ENCODE measurements around the gene VWC2.

- TF ChIP-seq, protein P1, sequence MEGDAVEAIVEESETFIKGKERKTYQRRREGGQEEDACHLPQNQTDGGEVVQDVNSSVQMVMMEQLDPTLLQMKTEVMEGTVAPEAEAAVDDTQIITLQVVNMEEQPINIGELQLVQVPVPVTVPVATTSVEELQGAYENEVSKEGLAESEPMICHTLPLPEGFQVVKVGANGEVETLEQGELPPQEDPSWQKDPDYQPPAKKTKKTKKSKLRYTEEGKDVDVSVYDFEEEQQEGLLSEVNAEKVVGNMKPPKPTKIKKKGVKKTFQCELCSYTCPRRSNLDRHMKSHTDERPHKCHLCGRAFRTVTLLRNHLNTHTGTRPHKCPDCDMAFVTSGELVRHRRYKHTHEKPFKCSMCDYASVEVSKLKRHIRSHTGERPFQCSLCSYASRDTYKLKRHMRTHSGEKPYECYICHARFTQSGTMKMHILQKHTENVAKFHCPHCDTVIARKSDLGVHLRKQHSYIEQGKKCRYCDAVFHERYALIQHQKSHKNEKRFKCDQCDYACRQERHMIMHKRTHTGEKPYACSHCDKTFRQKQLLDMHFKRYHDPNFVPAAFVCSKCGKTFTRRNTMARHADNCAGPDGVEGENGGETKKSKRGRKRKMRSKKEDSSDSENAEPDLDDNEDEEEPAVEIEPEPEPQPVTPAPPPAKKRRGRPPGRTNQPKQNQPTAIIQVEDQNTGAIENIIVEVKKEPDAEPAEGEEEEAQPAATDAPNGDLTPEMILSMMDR (IDR thresholded peaks at IDR 0.05): no peak
- TF ChIP-seq POLR2A (IDR thresholded peaks at IDR 0.05): no peak
Measured at GRCh38 chr7:49724071-49724470, 49.4 kb upstream of the VWC2 start.
